HG03520 (cell line): ENCODE measurements around the gene ANXA2.
"Not testable (repeated sequence)": the region's sequence is repeated elsewhere in the genome, so short reads cannot be mapped to it uniquely, and the experiment has no call there.

ENCODE experiments used
- ATAC-seq: cut with Tn5 transposase; IDR thresholded peaks from one replicate; pipeline ENCODE4 v1.9.1; 2021; ENCODE audit warnings: mild to moderate bottlenecking, moderate library complexity; ENCODE audit not compliant: unreplicated experiment

ANXA2 gene

DNA sequence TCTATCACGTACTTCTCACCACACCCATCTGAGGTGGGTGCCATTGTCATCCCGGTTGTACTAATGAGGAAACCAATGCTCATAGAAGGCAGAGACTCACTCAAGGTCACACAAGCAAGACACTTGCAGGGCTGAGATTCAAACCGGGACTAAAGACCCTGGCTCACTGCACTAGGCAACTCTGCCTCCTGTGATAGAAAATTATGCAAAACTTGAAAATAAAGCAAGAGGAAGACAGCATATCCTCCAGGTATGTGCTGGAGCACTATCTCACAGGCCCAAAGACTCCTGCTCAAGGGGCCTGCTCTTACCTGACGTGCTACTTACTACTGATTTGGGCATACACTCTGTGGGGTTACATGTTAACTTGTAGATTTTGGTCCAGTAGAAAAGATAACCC, 25.6 kb downstream of the ANXA2 start:
- ATAC-seq, result no peak

DNA sequence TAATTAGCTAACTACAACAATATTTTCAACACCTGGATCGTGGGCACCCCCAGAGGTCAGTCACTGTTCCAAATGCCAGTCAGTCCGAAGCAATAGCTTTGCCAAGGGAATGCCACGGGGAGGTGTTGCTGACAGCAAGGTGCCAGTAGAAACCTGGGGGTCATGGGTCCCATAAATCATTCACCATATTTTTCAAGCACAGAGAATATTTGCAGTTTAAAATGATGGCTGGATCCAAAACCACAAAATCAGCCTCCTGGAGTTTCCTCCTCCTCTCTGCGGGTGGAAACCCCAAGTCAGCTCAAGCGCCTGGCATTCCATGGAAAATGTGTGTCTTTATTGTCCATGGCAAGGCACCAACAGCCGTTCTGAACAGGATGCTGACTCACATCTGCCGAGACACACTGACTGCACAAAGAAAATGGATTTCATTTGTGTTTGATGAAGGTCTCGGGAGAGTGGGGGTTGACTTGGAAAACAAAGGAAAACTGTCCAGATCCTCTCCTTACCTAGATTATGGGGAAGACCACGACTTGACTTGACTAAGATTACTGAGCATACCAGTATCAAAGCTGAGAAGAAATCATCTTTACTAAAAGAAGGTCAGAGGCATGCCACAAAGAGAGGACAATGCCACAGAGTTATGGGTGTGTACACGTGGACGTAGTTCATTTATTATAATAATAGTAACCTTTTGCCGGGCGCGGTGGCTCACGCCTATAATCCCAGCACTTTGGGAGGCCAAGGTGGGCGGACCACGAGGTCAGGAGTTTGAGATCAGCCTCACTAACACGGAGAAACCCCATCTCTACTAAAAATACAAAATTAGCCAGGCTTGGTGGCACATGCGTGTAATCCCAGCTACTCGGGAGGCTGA, 26.4 kb downstream of the ANXA2 start:
- ATAC-seq, result no peak

DNA sequence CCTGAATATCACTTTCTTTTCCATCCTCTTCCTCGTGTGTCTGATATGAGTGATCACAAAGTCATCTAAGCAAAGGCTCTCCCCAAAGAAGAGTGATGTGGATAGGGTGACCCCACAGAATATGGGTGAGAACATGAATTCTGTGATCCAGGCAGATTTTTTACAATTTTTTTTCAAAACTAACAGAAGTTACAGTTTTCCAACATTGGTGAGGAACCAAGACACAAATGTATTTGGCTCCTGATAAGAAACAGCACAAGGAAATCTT, 27.0 kb downstream of the ANXA2 start:
- no peak for ATAC-seq

DNA sequence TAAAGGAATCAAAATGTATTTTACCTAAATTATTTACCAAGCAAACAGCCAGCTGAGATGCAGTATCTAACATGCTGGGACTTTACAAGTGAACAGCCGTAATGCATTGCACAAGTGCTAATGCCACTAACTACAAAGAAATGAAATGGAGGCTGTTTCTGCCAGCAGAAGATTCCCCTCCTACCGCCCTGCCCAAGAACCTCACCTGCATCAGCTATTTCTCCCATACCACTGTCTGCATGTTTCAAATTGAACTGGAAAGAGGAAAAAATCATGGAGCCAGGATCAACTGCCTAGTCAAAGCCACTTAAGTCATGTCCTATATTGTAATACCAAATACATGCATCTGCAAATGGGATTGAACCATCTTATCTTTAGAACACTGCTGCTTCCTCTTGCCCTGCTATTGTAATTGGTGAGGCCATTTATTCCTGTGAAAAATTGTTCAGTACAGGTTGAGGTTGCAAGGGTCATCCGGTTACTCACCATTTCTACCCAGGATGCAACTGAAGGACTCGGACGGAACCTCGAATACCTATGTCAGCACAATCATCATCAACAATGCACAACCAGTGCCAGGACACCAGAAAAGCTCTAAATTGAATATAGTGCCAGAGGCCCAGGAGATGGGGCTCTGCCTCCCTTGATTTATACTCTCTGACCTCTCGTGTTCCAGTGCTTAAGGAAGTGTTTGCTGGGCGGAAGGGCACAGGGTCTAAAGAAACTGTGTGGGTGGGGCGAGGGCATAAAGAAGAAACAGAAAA, 27.5 kb downstream of the ANXA2 start:
- no peak for ATAC-seq

DNA sequence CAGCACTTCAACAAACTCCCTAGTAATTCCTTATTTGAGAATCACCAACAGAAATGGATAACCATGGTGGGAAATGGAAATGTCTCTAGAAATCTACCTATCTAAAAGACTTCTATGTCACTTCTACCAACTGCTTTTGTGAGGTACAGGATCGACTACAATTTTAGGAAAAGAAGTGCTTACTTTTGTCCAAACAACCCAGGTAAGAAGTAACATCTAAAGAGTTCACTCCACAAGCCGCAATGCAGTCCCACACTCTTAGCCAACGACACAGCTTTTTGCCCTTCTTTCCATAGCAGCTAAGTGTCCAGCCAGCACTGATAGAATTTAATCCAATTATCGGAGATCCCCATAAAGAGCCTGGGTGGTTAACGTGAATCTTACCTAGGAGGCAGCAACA, 28.1 kb downstream of the ANXA2 start:
- ATAC-seq, result no peak

DNA sequence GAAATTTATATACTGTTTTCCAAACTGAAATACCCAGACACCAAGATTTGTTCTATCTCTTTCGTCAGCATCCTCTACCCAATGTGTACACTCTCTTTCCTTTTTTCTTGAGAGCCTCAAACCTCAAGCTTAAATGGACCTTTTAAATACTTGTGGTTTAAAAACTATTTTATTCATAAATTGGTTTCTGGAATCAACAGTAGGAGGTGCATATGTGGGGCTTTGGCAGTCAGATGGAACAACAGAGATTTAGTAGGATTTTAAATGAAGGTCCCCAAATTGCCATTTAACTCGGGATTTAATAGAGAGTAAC, 33.2 kb downstream of the ANXA2 start:
- ATAC-seq, result no peak

DNA sequence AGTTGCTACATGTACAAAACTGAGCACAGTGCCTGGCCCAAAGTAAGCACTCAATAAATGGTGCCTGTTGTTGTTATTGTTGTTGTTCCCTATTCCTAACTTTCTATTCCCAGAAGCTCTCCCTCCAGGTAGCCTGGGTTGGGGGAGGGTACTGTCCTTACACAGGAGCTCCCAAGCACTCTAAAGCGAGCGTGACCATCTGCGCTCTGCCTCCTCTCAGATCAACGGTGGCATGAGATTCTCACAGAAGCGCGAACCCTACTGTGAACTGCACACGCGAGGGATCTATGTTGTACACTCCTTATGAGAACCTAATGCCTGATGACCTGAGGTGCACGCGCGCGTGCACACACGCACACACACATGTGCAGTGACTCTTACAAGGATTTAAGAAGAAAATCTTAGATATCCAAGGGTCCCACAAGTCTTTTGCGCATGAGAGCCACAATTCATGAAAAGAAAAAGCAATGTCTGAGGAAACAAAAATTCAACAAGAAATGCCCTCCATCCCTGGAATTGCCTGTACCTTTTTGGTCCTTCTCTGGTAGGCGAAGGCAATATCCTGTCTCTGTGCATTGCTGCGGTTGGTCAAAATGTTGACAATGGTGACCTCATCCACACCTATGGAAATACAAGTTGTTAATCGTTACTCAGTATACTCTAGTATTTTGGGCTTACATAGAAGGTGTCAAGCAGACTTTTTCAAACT, 33.7 kb downstream of the ANXA2 start:
- ATAC-seq, result no peak

DNA sequence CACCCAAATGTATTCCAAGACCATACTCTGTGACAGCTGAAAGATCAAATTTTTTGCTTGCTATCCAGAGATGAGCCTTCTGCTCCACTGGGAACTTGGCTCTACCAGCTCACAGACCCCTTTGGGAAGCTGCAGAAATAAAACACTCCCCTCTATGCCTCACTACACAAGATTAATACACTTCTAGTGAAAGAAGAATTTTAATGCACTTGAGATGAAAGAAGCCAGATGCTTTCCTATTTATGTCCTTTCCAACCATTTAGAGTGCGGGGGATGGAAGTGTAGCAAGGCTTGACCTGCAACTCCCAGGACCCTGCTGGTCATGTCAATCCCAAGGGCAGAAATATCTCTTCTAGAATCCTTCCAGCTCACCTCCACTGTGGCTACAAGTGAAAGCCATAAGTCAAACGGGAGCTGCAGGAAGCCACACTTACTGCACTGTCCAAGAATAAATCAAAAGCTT, 34.7 kb downstream of the ANXA2 start:
- ATAC-seq, result no peak

DNA sequence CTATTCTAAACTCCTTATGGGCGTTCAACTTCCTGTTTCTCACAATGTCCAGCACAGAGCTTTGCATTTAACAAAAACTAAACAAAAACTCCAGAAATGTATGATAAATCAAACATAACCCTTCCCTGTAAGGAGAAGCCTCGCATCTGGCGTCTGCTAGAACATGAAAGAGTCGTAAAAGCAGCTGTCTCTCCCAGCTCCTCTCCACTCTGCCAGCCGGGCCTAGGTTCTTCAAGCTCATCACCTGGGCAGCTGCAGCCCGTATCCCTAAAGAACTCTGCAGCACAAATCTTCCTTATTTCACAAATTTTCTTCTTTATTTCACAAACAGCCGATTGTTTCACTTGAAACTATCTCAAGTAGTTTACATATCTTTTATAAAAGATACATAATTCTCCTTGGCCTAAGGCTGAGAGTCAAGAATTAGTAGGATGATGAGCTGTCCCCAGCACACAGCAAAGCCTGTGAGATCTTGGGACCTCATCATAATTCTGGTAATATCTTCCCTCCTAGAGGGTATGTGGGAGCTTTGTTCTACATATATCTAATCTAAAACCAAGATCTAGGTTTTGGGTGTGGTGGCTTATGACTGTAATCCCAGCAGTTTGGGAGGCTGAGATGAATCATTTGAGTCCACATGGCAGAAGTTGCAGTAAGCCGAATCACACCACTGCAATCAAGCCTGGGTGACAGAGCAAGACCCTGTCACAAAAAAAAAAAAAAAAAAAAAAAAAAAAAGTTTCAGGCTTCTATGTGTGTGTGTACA, 35.3 kb downstream of the ANXA2 start:
- ATAC-seq, result no peak

DNA sequence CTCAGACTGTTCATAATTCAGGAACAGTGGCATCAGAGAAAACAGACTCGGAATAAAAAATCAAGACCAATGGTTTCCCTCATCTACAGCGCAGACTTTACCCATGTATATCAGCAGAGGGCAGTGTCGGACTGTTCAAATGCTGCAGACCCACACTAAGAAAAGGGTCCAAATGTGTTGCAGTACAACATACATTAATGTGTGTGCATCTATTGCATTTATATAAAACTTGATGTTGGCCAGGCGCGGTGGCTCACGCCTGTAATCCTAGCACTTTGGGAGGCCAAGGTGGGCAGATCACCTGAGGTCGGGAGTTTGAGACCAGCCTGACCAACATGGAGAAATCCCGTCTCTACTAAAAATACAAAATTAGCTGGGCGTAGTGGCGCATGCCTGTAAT, 38.0 kb downstream of the ANXA2 start:
- ATAC-seq, result not testable (repeated sequence)

DNA sequence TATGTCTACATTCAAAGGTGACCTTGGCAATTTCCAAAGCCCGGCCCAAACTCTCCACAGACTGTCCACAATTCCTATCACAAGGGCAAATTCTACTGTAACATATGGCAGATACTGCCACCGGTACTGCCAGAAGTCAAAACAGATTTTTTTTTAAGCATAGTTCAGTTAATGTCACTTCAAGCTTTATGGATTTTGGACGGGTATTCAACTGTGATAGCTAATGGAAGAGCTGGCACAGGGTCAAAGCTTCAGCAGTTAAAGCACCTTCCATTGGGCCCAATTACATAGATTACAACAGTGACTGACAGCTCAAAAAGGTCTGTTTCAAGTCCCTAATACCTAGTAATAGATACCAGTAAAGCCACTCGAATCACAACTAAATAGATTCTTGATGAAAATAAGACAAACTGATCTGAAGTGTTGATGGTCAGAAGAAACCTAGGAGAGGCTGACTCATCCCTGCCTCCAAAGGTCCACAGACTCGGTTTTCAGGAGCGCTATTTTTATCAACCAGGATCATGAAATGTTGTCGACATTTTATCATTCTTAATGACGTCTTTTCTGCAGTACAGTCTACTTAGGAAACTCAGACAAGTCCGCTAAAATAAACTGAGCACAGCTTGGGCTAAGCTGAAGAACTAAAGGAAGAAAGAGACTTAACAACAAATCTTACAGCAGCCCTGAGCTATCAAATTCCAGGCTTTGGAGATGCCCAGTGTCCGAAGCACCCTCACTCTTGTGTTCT, 38.7 kb downstream of the ANXA2 start:
- ATAC-seq, result no peak

DNA sequence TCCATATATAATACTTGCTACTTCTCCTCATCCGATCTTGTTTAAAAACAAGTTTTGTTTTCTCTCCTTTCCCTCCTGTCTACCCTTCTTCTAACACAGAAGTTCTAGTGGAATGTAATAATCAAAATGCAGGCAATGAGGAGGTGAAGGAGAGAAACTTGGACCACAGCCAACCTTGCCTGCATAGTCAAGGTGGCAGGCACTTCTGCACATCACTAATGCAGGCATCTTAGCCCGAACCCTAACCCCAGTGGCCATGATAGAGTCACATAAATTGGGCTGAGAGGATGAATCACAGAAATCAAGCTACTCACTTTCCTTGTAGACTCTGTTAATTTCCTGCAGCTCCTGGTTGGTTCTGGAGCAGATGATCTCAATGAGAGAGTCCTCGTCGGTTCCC, 41.0 kb downstream of the ANXA2 start:
- ATAC-seq, result no peak

DNA sequence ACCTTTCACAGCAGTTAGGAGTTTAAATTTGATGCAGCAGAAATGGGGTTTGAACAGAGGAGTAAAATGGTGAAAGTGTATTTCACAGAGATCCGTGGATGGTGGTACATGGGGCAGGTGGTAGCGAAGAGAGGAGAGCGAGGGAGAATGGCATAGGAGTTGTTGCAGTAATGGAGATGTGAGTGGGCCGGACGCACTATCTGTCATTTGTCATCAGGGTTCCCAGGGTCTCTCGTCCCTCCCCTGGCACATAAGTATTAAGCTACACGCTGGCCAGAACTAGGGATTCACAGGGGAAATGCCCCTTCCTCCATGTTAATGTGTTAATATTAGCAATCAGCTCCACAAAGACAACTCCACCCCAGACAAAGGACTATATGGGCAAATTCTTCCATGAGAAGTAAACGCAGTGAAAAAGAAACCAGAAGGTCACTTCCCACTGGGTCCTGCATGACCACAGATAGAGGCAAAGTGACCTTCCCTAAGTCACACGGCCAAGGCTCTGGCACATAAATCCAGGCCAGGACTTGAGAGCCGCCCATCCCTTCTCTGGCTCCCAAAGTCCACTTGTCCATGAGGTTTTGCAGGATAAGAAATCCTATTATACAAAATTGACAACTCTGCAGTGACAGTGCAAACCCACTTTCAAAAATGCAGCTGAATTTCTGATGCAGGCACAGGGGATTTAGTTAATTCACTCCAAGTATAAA, 42.5 kb downstream of the ANXA2 start:
- ATAC-seq, result no peak

DNA sequence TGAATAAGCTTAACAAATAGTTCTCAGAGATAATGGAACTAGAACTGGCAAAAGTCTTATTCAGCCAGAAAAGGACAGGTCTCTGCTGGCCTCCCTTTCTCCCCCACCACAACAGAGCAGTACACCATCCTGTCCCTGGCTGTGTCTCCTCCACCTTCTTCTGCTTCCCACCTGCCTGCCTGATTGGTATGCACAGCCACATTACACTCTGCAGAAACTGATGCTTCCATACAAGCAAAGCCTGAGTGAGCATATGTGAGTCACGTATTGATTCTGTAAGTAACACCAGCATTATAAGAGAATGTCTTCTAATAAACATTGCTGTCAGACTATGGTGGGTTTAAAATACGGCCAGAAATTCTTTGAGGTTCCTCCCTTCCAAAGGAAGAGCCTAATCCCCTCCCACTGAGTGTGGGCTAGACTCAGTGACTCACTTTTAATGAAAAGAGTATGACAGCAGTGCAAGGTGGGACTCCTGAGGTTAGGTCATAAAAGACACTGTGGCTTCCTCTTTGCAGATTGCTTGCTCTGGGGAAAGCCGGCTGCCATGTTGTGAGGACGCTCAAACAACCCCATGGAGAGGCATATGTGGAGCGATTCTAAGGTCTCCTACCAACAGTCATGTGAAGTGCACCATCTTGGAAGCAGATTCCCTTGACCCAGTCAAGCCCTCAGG, 44.4 kb downstream of the ANXA2 start:
- ATAC-seq, result no peak

DNA sequence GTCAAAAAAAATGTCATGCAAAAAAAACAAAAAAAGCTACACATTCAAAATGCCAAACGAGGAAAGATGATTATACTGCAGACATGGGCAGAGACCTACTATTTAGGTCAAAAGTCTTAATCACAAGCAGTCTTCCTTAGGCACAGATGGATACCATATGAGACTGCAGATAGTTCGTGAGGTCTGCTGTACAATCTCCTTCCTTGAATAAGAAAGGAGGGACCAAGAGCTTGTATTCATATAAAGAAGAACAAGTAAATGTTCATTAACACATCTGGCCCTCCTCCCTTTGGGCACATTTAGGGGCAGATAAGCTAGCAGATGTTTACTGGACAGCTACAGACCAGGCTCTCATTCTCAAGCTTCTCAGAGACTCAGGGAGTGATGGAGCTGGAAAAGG, 45.3 kb downstream of the ANXA2 start:
- no peak for ATAC-seq

DNA sequence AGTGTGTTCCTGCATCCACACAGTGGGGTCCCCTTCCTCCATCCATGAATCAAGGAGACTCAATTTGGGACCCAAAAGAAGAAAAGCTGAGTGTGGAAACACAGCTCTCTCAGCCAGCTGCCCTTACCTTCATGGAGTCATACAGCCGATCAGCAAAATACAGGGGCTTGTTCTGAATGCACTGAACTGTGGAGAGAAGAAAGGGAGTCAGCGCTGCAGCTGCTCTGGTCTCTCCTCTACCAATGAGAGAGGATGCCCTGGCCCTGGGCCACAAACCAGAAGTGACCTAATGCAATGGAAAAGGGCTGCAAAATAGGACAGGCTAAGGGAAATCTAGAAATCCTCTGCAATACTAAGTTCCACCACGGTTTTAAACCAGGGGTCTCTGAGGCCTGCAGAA, 46.7 kb downstream of the ANXA2 start:
- ATAC-seq, result no peak

DNA sequence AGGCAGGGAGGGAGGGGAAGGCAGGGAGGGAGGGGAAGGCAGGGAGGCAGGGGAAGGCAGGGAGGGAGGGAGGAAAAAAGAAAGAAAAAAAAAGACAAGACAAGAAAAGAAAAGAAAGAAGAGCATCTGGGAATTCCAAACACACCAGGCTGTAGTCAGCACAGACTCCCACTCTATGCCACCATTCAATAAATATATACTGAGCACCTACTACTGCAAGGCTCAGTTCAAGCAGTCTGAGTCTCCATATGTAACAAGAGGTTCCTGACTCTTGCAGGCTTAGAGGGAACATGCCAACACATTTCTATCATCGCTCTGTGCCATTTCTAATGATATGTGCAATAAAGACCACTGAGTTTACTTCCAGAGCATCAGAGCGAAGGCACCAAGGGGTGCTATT, 47.7 kb downstream of the ANXA2 start:
- ATAC-seq, result no peak

DNA sequence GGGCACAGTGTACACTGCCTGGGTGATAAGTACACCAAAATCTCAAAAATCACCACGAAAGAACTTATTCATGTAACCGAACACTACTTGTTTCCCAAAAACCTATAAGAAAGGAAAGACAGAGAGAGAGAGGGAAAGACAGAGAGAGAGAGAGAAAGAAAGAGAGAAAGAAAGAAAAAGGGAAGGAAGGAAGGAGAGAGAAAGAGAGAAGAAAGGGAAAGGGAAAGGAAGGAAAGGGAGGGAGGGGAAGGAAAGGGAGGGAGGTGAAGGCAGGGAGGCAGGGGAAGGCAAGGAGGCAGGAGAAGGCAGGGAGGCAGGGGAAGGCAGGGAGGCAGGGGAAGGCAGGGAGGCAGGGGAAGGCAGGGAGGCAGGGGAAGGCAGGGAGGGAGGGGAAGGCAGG, 48.2 kb downstream of the ANXA2 start:
- ATAC-seq, result no peak

DNA sequence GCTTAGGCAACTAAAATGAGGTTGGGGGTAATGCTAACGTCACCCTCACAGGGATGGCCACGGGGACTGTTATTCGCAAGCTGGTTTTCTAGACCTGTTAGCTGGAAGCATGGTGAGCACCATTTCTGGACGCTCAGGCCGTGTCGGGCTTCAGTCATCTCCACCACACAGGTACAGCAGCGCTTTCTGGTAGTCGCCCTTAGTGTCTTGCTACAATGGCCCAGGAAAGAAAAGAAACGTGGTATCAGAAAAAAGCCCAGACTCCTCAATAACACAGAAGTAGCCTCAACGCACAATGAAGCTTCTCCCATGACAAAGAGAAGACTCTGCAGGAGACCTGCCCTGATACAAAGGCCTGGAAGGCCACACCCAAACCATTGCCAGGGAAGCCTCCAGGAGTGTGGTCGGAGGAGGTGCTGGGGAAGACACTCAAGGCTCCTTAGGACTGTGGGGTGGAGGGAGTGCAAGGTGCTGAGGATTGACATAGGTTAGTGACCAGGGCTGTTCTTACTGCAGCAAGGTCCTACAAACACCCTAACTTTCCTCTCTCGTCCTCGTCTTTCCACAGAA, 50.2 kb downstream of the ANXA2 start:
- no peak for ATAC-seq
